Testis (tissue), 3 donors: Measurements from ENCODE around the gene KCNN4. TPM values are rescaled to one million over a fixed set of nuclear protein-coding genes. Genes with fewer than 3 reads are reported as not detected.
"Not testable (repeated sequence)": the region's sequence is repeated elsewhere in the genome, so short reads cannot be mapped to it uniquely, and the experiment has no call there.

Experiments
- DNase-seq: peaks from one replicate; pipeline ENCODE4 v3.0.0-alpha.2; 2019
- H3K27ac ChIP-seq, 2 donors: fragments of 200-600 bp; sonication (generic); one replicate each; pipeline ENCODE4 v1.5.1; 2019
- H3K27me3 ChIP-seq: fragments of 200-600 bp; sonication (generic); one replicate; pipeline ENCODE4 v1.5.1; 2019
- H3K36me3 ChIP-seq: fragments of 200-600 bp; sonication (generic); one replicate; pipeline ENCODE4 v1.5.1; 2017; ENCODE audit warnings: low read depth; ENCODE audit errors: missing control alignments
- H3K4me1 ChIP-seq: fragments of 200-600 bp; sonication (generic); one replicate; pipeline ENCODE4 v1.5.1; 2019
- H3K4me3 ChIP-seq, 2 donors: fragments of 200-600 bp; sonication (generic); one replicate each; pipeline ENCODE4 v1.5.1; 2017 to 2019
- H3K9me3 ChIP-seq: fragments of 200-600 bp; sonication (generic); one replicate; pipeline ENCODE4 v1.5.1; 2017
- POLR2A ChIP-seq: fragments of 450-650 bp; IDR thresholded peaks from one replicate; pipeline ENCODE4 v1.6.1; 2017; ENCODE audit warnings: antibody characterized with exemption, mild to moderate bottlenecking, moderate library complexity
- WGBS, 2 donors: methylation state at CpG; one replicate each; pipeline ENCODE4 v1.1.5; 2018; 5-methylcytosine and 5-hydroxymethylcytosine counted together
- intact Hi-C: fragments of 100-400 bp; cut with DNase I; formaldehyde crosslinking; loops from one replicate; pipeline ENCODE4 v1.15.1; 2023; ENCODE audit warnings: low total_unique reads
- polyA plus RNA-seq: library from polyadenylated mRNA; stranded (reverse); fragments of 350-450 nt; fragmentation: Illumina TruSeq; extraction: RNeasy Lipid Tissue Mini Kit (QIAGEN cat#74804); gene quantifications from one replicate; pipeline ENCODE4 v1.2.3, GENCODE V29; 2014; ENCODE audit warnings: low read depth, low replicate concordance; ENCODE audit not compliant: insufficient read depth
- total RNA-seq, 2 donors: library from RNA; depleted of rRNA; stranded (reverse); fragments of >200 nt; gene quantifications; one replicate each; pipeline ENCODE4 v1.2.3, GENCODE V29; 2016
- TF ChIP-seq, protein P1 (sequence below), 3 experiments: fragments of 450-650 bp in 2 of 3; fragments of 200-600 bp in 1 of 3; sonication (generic) in 1 of 3; IDR thresholded peaks; one replicate each; pipeline ENCODE4 v1.5.1; 2016 to 2019; ENCODE audit warnings: antibody characterized with exemption in 3 of 3, mild to moderate bottlenecking in 2 of 3, moderate library complexity in 1 of 3

The KCNN4 gene
- total and polyA plus RNA-seq, 3 donors from 2014 or later = 2.3 to 4.6 (median 4.1) TPM

DNA sequence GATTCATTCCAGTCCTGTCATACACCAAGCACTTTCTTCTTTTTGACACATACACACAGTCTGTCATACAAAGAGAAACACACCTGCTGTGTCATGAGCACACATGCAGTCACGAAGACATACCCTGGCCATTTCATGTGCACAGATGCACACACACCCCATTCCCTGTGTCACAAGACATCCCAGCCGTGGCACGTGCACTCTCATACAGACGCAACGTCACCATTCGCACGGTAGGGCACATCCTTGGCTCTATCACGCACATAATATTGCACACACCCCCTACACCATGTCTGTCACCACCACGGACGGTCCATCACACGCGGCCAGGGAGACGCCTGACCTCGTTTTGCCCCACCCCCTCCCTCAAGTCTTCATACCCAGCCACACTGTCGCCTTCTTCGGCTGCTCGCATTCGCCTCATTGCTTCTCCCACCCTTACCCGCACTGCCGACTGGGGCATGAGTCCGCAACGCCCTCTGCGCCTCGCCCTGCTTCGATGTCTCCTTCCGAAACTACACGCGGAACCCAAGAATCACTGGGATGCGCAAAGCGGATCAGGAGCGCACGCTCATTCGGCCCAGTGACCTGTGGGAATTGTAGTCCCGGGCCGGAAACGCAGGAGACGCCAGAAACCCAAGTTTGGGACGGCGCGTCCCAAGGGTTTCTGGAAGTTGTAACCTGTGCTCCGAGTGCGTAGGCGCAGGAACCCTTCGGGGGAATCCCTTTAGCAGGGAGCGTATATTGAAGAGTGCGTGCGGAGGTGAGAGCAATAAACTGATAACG lies 39.5 kb upstream of the KCNN4 start:
- Histone ChIP-seq H3K4me3 (peak overlapping the region; percentile 49 to 63), H3K36me3 (no peaks in the 10 kb centered on the region), H3K4me1 (no peaks in the 10 kb centered on the region), H3K27me3 (no peaks in the 10 kb centered on the region), H3K27ac (no peak overlapping the region), H3K9me3 (no peaks in the 10 kb centered on the region)
- DNase-seq = peak; percentile 74
- TF ChIP-seq POLR2A = no peak
- TF ChIP-seq, protein P1, sequence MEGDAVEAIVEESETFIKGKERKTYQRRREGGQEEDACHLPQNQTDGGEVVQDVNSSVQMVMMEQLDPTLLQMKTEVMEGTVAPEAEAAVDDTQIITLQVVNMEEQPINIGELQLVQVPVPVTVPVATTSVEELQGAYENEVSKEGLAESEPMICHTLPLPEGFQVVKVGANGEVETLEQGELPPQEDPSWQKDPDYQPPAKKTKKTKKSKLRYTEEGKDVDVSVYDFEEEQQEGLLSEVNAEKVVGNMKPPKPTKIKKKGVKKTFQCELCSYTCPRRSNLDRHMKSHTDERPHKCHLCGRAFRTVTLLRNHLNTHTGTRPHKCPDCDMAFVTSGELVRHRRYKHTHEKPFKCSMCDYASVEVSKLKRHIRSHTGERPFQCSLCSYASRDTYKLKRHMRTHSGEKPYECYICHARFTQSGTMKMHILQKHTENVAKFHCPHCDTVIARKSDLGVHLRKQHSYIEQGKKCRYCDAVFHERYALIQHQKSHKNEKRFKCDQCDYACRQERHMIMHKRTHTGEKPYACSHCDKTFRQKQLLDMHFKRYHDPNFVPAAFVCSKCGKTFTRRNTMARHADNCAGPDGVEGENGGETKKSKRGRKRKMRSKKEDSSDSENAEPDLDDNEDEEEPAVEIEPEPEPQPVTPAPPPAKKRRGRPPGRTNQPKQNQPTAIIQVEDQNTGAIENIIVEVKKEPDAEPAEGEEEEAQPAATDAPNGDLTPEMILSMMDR (IDR thresholded peaks at IDR 0.05) = no peak
- intact Hi-C loops = no loop called here
- WGBS, 2 donors = 11 to 12% methylated on average over 47 to 48 of the region's 48 CpGs

DNA sequence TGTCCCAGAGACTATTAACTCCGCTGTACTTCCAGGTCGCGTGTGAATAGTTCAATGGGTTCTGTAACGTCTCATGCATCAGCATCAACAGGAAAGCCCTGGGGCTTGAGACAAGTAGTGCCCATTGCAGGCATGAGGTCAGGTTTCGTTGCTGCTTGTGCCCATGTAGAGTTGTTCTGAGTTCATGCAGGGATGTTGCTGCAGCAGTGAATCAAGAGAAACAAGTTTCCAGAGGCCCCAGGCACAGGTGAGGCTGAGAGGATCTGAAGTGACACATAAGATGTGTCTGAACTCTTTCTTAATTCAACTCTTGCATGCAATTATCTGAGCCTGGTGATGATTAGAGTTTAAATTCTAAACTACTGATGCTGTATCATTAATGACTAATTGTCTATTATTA lies 37.7 kb upstream of the KCNN4 start:
- DNase-seq = no peak
- intact Hi-C loops = no loop called here
- Histone ChIP-seq H3K4me1 (no peaks in the 10 kb centered on the region), H3K9me3 (no peaks in the 10 kb centered on the region), H3K4me3 (no peak overlapping the region), H3K27ac (no peak overlapping the region), H3K27me3 (no peaks in the 10 kb centered on the region), H3K36me3 (no peaks in the 10 kb centered on the region)
- 85 to 86% methylated on average over 4 to 5 of the region's 5 CpGs for WGBS, 2 donors
- no peak for TF ChIP-seq POLR2A
- TF ChIP-seq, protein P1 (IDR thresholded peaks at IDR 0.05) = no peak

DNA sequence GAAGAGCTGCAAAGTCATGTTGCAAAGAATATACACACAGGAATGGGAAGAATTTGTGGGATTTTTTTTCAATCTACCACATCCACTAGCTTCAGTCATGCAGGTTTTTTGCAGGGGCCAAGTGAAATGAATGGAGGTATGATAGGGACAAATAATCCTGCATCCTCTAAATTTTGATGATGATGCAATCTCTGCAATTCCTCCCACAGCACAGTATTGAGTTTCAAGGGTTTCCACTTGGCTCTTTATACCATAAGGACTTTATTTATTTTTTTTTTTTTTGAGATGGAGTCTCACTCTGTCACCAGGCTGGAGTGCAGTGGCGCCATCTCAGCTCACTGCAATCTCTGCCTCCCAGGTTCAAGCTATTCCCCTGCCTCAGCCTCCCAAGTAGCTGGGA lies 36.7 kb upstream of the KCNN4 start:
- WGBS, 2 donors = 70 to 89% methylated on average over 1 of the region's 1 CpG
- H3K27ac ChIP-seq, DNase-seq, H3K4me1 ChIP-seq, intact Hi-C loops, H3K9me3 ChIP-seq, H3K4me3 ChIP-seq, H3K36me3 ChIP-seq, H3K27me3 ChIP-seq: not testable (repeated sequence)

DNA sequence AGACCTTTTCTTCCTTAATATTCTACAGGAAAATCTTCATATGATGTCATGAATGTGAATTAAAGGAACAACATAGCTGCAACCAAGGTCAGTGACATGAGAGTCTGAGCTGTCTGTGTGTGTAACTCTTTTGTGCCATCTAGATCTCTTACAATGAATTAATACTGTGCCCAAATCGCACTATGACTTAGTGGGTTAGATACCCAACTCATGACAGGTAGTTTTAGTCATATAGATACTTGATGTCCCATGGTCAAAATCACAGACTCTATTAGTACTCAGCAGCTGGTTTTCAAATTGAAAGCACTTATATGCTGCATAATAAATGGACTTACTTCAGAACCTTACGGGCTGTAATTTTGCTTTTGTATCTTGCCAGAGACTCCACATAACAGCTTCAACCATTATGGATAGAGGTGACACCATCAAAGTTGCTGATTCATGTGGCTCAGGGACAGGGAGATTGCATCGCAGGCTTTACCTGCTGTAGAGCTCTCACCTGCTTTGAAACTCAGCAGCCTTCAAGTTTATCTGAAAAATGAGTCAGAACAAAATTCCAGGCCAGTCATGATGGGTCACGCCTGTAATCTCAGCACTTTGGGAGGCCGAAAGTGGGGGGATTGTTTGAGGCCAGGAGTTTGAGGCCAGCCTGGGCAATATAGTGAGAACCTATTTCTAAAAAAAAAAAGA lies 34.0 kb upstream of the KCNN4 start:
- no peaks in the 10 kb centered on the region for H3K27me3 ChIP-seq
- H3K9me3 ChIP-seq = no peaks in the 10 kb centered on the region
- no peak for TF ChIP-seq POLR2A
- TF ChIP-seq, protein P1 (IDR thresholded peaks at IDR 0.05) = no peak
- intact Hi-C loops = no loop called here
- H3K27ac ChIP-seq = no peak overlapping the region
- 84% methylated on average over 4 to 5 of the region's 5 CpGs for WGBS, 2 donors
- no peaks in the 10 kb centered on the region for H3K36me3 ChIP-seq
- H3K4me3 ChIP-seq = no peak overlapping the region
- no peak for DNase-seq
- no peaks in the 10 kb centered on the region for H3K4me1 ChIP-seq

DNA sequence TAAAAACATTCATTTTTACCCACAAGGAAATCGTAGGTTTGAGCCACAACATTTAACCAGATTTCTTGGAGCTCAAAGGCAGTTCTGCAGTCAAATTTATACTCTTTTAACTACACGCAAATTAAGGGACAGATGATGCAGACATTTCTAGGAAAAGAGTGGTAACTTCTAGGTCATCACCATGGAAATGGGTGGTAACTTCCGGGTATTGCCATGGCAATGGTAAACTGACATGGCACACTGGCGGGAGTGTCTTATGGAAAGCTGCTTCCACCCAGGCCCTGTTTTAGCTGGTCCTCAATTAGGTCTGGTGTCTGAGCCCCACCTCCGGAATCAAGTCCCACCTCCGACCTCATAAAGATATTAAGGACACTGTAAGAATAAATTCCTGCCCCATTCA lies 31.9 kb upstream of the KCNN4 start:
- Histone ChIP-seq H3K4me3 (no peak overlapping the region), H3K9me3 (no peaks in the 10 kb centered on the region), H3K27ac (no peak overlapping the region), H3K36me3 (no peaks in the 10 kb centered on the region), H3K4me1 (no peaks in the 10 kb centered on the region), H3K27me3 (no peaks in the 10 kb centered on the region)
- DNase-seq = no peak
- intact Hi-C loops = no loop called here
- 73 to 77% methylated on average over 6 of the region's 6 CpGs for WGBS, 2 donors
- no peak for TF ChIP-seq POLR2A
- TF ChIP-seq, protein P1 (IDR thresholded peaks at IDR 0.05) = no peak
